Aorta (tissue), 5 donors: ENCODE data around the gene KLF16. TPM values are rescaled to one million over a fixed set of nuclear protein-coding genes. Genes with fewer than 3 reads are reported as not detected.

ENCODE experiments used
- ATAC-seq: fragments of 200-7000 bp; cut with Tn5 transposase; one replicate; pipeline ENCODE4 v1.9.1; 2022; ENCODE audit warnings: moderate library complexity; ENCODE audit not compliant: low FRiP score
- DNase-seq, 2 donors: peaks; one replicate each; pipeline ENCODE4 v3.0.0-alpha.2; 2020
- H3K27ac ChIP-seq, 2 donors: one replicate each; pipeline ENCODE4 v1.5.1; 2013; ENCODE audit warnings: low read length in 2 of 2, mild to moderate bottlenecking in 2 of 2, moderate library complexity in 2 of 2, control low read depth in 1 of 2, inconsistent platforms in 1 of 2, low read depth in 1 of 2
- H3K27me3 ChIP-seq, 2 donors: one replicate each; pipeline ENCODE4 v1.6.1; 2013; ENCODE audit warnings: control low read depth in 1 of 2, low read length in 1 of 2, mild to moderate bottlenecking in 1 of 2, moderate library complexity in 1 of 2; ENCODE audit not compliant: insufficient read depth in 2 of 2, control insufficient read depth in 1 of 2
- H3K36me3 ChIP-seq, 2 donors: one replicate each; pipeline ENCODE4 v1.6.1; 2013; ENCODE audit warnings: control low read depth in 1 of 2, low read length in 1 of 2, mild to moderate bottlenecking in 1 of 2; ENCODE audit not compliant: insufficient read depth in 2 of 2, control insufficient read depth in 1 of 2
- H3K4me1 ChIP-seq, 2 donors: one replicate each; pipeline ENCODE4 v1.6.1; 2013; ENCODE audit warnings: low read length in 2 of 2, control low read depth in 1 of 2, mild to moderate bottlenecking in 1 of 2, moderate library complexity in 1 of 2; ENCODE audit not compliant: insufficient read depth in 2 of 2, control insufficient read depth in 1 of 2
- H3K4me3 ChIP-seq, 2 donors: one replicate each; pipeline ENCODE4 v1.5.1; 2013; ENCODE audit warnings: low read length in 2 of 2, control low read depth in 1 of 2, mild to moderate bottlenecking in 1 of 2
- H3K9me3 ChIP-seq: one replicate; pipeline ENCODE4 v1.6.1; 2013; ENCODE audit warnings: mild to moderate bottlenecking, low read length; ENCODE audit not compliant: control insufficient read depth
- WGBS, 2 donors: extraction: QIAGEN DNeasy Blood & Tissue Kit; methylation state at CpG; one replicate each; pipeline ENCODE4 v1.1.7; 2013; 5-methylcytosine and 5-hydroxymethylcytosine counted together
- intact Hi-C, 2 donors: fragments of 100-400 bp; cut with DNase I; formaldehyde crosslinking; loops; one replicate each; pipeline versions ENCODE4 v1.14.2 to v1.15.0; 2022
- polyA plus RNA-seq, 2 donors: library from polyadenylated mRNA; stranded (reverse); fragments of 200-250 nt; gene quantifications; one replicate each; pipeline ENCODE4 v1.2.3, GENCODE V29; 2013
- total RNA-seq, 2 donors: library from RNA; stranded (reverse); fragmentation: NEBNext Ultra II Directional; extraction: Animal tissue kit (Norgen Biotek cat#: 25700); gene quantifications; one replicate each; pipeline ENCODE4 v1.2.1, GENCODE V29; 2021
- donor health status: healthy with polysubstance abuse.
- donor health status: Bipolar disorder and iron deficiency.
- donor health status: DM: no; HTN: no; CAD: no.
- donor health status: DM: no; HTN: no; CAD: no.
- donor health status: DM: yes; HTN: yes; CAD: no.

Gene KLF16
- total and polyA plus RNA-seq, 4 donors, result 5.1 to 18.3 (median 12.0) TPM

DNA sequence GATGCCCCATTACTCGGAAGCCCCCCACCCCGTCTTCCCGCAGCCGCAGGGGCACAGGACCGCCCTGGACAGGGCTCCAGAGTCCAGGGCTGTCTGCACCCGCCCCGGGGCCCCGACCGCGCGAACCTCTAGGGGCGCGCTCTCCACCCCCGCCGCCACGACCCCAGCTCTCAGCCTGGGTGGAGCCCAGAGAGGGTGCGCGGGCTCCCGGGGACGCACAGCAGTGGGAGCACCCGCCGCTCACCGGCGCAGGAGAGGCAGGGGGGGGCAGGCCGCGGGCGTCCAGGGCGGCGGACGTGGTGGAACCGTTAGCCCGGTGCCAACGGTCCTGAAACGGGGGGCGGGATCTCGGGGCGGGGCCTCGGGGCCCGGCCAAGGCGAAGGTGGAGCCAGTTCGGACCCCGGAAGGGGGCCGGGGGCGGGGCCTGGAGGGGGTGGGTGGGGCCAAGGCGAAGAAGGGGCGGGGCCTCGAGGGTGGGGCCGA lies 51.4 kb downstream of the KLF16 start, which contains the start of gene ATP8B3:
ATP8B3 (minus strand) TSS at position 335 of the 484 bp plus-strand sequence. CDS start 540 bp downstream, outside the sequence.
- H3K4me3 ChIP-seq, result peak within 1 kb of the TSS in 1 of 2 donors; percentile 13
- WGBS, 2 donors, result 1 to 2% methylated on average over 34 to 48 of the region's 48 CpGs
- H3K27ac ChIP-seq, result peak within 1 kb of the TSS in 1 of 2 donors; percentile 58
- no peaks in the 10 kb centered on the region for H3K9me3 ChIP-seq
- peaks cover 0 to 8% of the 10 kb centered on the region in 2 donors for H3K36me3 ChIP-seq
- no peaks in the 10 kb centered on the region for H3K27me3 ChIP-seq
- DNase-seq, result peak in 1 of 2 donors; percentile 94
- no peaks in the 10 kb centered on the region for H3K4me1 ChIP-seq
- ATAC-seq, result no peak
- intact Hi-C loops, result no loop called here

GRCh38 chr19:1811472-1811894 lies 51.9 kb downstream of the KLF16 start:
- no peaks in the 10 kb centered on the region for H3K27me3 ChIP-seq
- peak overlapping the region in 1 of 2 donors; percentile 58 for H3K27ac ChIP-seq
- H3K36me3 ChIP-seq, result peaks cover 0 to 6% of the 10 kb centered on the region in 2 donors
- no peaks in the 10 kb centered on the region for H3K9me3 ChIP-seq
- ATAC-seq (peak; percentile 5), DNase-seq (peak; percentile 88 to 93)
- 5 to 7% methylated on average over 13 of the region's 13 CpGs for WGBS, 2 donors
- no peaks in the 10 kb centered on the region for H3K4me1 ChIP-seq
- intact Hi-C loops, result no loop called here
- H3K4me3 ChIP-seq, result no peak overlapping the region

DNA sequence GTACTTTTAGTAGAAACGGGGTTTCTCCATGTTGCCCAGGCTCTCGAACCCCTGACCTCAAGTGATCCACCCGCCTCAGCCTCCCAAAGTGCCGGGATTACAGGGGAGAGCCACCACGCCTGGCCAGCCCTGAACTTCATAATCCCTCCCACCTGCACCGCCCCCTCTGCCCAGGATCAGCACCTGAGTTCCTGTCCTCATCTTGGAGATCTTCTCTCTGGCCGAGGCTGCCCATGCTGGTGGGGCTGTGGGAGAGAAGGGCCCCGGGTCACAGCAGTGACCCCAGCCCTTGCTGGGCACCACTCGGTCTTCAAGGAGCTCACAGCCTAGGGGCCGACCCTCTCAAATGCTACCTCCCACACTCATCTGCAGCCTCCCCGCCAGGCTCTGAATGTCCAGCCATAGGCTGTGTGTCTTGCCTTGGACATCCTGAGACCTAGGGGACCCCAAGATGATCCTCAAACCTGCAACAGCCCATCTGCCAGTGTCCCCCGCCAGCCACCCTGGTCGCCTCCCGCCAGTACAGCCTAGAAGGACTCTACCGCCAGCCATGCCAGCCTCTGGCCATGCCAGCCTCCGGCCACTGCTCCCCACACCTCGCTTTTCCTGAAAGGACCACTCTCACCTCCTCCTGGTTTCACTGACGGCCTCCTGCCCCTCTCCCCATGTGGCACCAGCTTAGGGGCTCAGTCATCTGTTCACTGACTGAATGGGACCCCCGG lies 52.8 kb downstream of the KLF16 start:
- H3K4me1 ChIP-seq, result no peaks in the 10 kb centered on the region
- WGBS, 2 donors, result 86 to 89% methylated on average over 19 of the region's 19 CpGs
- intact Hi-C loops, result no loop called here
- no peaks in the 10 kb centered on the region for H3K27me3 ChIP-seq
- no peaks in the 10 kb centered on the region for H3K9me3 ChIP-seq
- no peaks in the 10 kb centered on the region for H3K36me3 ChIP-seq
- ATAC-seq (no peak), DNase-seq (no peak)
- peak overlapping the region in 1 of 2 donors; percentile 1 for H3K27ac ChIP-seq
- H3K4me3 ChIP-seq, result no peak overlapping the region

DNA sequence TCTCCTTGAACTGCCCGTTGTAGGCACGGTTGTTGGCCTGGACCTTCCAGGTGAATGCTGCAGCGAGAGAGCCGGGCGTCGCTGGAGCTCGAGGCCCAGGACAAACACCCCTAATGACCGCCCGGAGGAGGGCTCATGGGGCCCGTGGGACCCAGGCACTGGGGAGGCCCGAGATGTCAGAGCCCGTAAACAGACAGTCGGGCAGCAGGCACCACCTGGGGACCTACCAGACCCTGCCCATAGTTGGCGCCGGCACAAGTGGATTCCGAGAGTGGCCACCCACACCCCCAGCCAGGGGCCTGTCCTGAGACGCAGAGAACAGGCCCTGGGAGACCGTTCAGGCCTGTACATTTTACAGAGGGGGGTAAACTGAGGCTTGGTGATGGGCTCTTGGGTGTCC lies 53.7 kb downstream of the KLF16 start:
- WGBS, 2 donors, result 84 to 86% methylated on average over 18 of the region's 18 CpGs
- Histone ChIP-seq H3K4me1 (no peaks in the 10 kb centered on the region), H3K27me3 (no peaks in the 10 kb centered on the region), H3K36me3 (no peaks in the 10 kb centered on the region), H3K9me3 (no peaks in the 10 kb centered on the region), H3K27ac (no peak overlapping the region), H3K4me3 (no peak overlapping the region)
- DNase-seq, result peak in 1 of 2 donors; percentile 48
- intact Hi-C loops, result no loop called here
- ATAC-seq, result no peak

DNA sequence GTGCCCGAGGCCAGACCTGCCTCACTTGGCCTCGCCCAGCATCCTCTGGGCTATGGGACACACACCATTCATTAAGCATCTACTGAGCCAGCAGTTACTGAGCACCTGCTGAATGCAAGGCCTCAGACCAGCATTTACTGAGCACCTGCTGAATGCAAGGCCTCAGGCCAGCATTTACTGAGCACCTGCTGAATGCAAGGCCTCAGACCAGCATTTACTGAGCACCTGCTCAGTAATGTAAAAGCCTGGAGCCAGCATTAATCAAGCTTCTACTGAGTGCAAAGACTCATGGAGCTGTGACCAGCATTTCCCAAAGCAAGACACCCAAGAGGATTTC lies 55.0 kb downstream of the KLF16 start:
- DNase-seq, result no peak
- ATAC-seq, result no peak
- no peaks in the 10 kb centered on the region for H3K27me3 ChIP-seq
- H3K4me3 ChIP-seq, result no peak overlapping the region
- no peak overlapping the region for H3K27ac ChIP-seq
- H3K9me3 ChIP-seq, result no peaks in the 10 kb centered on the region
- no peaks in the 10 kb centered on the region for H3K36me3 ChIP-seq
- H3K4me1 ChIP-seq, result no peaks in the 10 kb centered on the region
- intact Hi-C loops, result no loop called here
- 92 to 95% methylated on average over 2 of the region's 2 CpGs for WGBS, 2 donors

DNA sequence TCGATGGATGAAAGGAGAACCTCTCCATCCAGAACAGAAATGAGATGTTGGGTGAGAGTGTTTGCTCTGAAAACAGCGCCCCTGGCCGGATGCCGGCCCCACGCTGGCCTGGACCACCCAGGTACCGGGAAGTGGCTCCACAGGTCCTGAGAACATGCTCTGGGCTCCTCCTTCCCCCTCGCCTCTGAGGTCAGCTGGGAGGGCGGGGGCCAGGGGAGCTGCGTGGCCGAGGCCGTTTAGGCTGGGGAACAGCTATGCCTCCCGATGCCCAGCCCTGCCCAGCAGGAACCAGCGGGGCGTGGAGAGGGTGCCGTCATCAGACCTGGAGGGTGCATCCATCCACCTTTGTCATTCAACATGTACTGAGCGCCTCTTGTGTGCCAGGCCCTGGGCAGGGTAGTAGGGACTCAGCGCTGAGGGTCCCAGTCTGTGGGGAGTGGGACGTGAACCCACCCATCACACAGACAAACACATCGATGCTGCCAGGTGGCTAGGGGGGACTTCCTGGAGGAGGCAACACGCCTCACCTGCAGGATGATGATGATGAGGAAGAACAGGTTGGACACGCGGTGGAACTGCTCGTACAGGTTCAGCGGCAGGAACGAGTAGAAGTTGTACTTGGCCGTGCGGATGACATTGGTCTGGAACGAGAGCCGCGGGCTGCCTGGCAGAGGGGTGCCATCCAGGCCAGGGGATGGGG lies 55.5 kb downstream of the KLF16 start:
- 68 to 78% methylated on average over 30 of the region's 30 CpGs for WGBS, 2 donors
- no peak overlapping the region for H3K4me3 ChIP-seq
- intact Hi-C loops, result no loop called here
- no peaks in the 10 kb centered on the region for H3K36me3 ChIP-seq
- H3K4me1 ChIP-seq, result no peaks in the 10 kb centered on the region
- no peak overlapping the region for H3K27ac ChIP-seq
- H3K27me3 ChIP-seq, result no peaks in the 10 kb centered on the region
- DNase-seq, result no peak
- no peak for ATAC-seq
- H3K9me3 ChIP-seq, result no peaks in the 10 kb centered on the region

GRCh38 chr19:1807030-1807694 lies 56.2 kb downstream of the KLF16 start:
- Histone ChIP-seq H3K36me3 (no peaks in the 10 kb centered on the region), H3K27me3 (no peaks in the 10 kb centered on the region), H3K4me3 (no peak overlapping the region), H3K4me1 (no peaks in the 10 kb centered on the region), H3K27ac (no peak overlapping the region), H3K9me3 (no peaks in the 10 kb centered on the region)
- intact Hi-C loops, result no loop called here
- DNase-seq, result peak in 1 of 2 donors; percentile 45
- whole genome bisulfite sequencing, 2 donors, result 64 to 75% methylated on average over 28 of the region's 28 CpGs
- no peak for ATAC-seq

- intact Hi-C loops, result no loop called here
- no peaks in the 10 kb centered on the region for H3K27me3 ChIP-seq
These were observed 57.0 kb downstream of the KLF16 start for GRCh38 chr19:1806184-1807029.

More at GRCh38 chr19:1806184-1807029, 57.0 kb downstream of the KLF16 start:
- no peaks in the 10 kb centered on the region for H3K4me1 ChIP-seq
- H3K4me3 ChIP-seq, result no peak overlapping the region
- no peaks in the 10 kb centered on the region for H3K9me3 ChIP-seq
- whole genome bisulfite sequencing, 2 donors, result 86 to 87% methylated on average over 41 to 45 of the region's 45 CpGs
- H3K36me3 ChIP-seq, result no peaks in the 10 kb centered on the region
- no peak overlapping the region for H3K27ac ChIP-seq
- ATAC-seq (no peak), DNase-seq (no peak)
